Occipital lobe (tissue), 2 donors: Measurements from ENCODE around the gene S100A2. TPM values are rescaled to one million over a fixed set of nuclear protein-coding genes. Genes with fewer than 3 reads are reported as not detected.
"Not testable (repeated sequence)": the region's sequence is repeated elsewhere in the genome, so short reads cannot be mapped to it uniquely, and the experiment has no call there.

Source experiments
- DNase-seq: peaks from one replicate; lab custom pipeline; 2025; lab: John Stamatoyannopoulos, UW
- total RNA-seq: library from RNA; depleted of rRNA; stranded (reverse); fragments of >200 nt; gene quantifications from one replicate; pipeline ENCODE4 v1.2.3, GENCODE V29; 2014

Gene S100A2
- total RNA-seq, 1 donor from 2014 or later = not detected

DNA sequence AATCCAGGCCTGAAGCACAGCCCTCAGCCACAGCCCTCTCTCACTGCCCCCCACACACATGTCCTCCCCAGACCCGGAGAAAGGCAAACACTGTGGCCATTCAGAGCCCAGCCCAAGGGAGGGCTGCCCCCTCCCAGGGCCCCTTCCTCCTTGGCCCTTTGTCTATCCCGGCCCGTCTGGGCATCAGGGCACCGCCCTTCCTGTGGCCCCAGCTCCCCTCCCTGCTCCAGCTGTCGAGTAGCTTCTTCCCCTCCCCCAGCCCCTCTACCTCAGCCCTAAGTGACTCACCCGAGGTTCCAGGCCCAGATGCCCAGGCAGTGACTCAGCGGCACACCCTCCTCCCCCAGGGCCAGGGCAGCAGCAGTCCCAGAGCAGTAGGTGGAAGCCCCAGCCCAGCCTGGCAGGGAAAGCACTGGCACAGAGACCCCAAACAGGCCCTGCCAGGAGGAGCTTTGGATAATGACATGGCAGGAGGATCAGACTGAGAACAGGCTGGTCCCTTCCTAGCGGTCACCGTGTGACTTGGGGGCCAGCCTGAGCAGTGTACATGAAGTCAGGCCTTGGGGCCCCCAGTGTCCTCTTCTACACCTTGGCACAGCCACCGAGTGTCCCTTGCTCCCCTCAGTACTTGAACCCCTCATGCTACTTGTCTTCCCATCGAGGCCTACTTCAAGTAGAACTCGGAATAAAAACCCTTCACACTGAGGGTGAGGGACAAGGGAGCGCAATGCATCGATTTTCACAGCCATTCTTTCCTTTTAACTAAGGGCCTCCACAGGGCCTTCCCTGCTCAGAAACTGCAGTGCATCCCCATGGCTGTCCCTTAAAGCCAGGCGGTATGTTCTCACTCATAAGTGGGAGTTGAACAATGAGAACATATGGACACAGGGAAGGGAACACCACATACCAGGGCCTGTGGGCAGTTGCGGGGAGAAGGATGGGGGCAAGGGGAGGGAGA lies 1.0 kb upstream of the S100A2 start:
- peak; percentile 73 for DNase-seq

DNA sequence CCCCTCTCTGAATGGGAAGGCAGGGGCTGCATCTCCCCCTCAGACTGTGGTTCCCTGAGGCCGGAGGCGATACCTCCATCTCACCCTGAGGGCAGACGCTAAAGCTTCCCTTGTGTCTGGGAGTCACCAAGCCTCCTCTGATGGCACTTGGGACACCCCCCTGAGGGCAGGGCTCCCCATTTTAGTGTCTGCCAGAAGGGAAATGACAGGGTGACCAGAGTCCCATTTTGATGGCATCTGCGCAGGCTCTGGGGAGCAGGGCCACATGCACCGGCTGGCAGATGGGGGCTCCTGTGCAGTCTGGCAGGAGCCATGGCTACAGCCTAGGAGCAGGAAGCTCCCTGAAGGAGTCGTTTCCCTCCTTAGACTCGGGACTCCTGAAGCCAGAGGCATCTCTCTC lies 1.7 kb downstream of the S100A2 start:
- DNase-seq = no peak

DNA sequence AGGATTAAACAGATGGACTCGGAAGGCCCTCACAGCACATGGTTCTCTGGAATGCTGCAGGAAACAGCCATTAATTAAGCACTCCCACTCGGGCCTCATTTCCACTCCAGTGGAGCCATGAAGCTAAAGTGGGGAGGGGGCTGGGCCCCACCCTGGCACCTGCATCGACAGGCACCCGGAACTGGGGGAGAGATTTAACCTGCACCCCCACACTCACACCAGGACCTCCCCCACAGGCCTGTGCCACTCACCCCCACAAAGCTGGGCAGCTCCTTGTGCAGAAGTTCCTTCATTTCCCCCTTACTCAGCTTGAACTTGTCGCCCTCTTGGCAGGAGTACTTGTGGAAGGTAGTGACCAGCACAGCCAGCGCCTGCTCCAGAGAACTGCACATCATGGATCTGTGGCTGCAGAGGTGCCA lies 2.2 kb downstream of the S100A2 start:
- DNase-seq = no peak

DNA sequence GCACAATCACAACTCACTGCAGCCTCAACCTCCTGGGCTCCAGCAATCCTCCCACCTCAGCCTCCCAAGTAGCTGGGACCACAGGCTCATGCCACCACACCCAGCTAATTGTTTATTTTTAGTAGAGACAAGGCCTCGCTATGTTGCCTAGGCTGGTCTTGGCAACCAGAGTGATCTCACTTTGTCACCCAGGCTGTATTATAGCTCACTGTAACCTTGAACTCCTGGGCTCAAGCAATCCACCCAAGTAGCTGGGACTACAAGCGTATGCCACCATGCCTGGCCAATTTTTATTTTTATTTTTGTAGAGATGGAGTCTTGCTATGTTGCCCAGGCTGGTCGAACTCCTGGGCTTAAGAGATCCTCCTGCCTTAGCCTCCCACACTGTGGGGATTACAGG lies 3.6 kb downstream of the S100A2 start:
- not testable (repeated sequence) for DNase-seq

DNA sequence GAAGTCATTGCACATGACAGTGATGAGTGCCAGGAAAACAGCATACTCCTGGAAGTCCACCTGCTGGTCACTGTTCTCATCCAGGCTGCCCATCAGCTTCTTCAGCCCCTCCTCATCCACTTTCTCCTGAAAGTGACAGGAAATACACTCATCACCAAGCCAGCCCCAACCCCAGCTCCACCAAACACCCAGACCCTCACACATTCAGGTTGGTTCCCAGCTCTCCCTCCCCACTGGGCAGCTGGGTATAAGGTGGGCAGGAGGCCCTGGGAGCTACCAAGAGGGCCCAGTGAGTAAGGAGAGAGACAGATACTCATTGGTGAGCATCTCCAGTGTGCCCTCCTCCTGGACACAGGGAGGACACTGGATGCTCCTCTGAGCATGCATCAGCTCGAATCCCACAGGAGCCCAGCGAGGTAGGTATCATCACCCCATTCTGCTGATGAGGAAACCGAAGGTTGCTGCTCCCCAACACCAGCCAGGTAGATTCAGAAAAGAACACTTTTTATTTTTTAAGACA lies 4.1 kb downstream of the S100A2 start:
- DNase-seq = no peak

DNA sequence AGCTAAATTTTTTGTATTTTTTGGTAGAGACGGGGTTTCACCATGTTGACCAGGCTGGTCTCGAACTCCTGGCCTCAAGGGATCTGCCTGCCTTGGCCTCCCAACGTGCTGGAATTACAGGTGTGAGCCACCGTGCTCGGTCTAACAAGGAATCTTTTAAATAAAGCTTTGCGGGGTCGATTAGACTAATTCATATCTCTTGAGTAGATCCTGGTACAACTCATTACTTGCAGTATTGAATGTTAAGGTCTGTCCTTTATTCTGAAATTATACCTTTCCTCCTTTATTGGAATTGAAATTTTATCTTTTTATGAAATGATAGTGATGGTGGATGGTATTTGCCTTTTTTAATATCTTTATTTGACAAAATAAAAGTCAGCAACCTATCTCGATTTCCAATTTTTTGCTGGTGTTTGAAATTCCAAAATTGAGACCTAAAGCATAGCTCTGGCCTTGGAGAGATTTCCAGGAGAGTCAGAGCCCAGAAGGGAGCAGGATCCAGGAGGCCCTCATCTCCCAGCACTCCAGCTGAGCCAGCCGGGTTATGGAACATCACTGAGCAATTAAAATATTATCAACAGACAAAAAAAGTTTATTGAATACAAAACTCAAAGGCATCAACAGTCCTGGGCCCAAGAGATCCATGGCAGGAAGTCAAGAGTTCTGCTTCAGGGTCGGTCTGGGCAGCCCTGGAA lies 4.7 kb downstream of the S100A2 start:
- DNase-seq = no peak

DNA sequence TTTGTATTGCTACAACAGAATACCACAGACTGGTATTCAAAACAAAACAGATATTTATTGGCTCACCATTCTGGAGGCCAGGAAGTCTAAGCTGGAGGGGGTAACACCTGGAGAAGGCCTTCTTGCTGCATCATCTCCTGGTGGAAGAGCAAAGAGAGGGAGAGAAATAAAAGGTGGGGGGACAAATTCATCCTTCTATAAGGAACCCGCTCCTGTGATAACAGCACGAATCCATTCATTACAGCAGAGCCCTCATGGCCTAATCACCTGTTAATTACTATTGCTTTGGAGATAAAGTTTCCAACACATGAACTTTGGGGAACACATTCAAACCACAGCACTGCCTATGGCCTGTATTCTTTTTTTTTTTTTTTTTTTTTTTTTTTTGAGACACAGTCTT lies 5.4 kb downstream of the S100A2 start:
- DNase-seq = no peak

DNA sequence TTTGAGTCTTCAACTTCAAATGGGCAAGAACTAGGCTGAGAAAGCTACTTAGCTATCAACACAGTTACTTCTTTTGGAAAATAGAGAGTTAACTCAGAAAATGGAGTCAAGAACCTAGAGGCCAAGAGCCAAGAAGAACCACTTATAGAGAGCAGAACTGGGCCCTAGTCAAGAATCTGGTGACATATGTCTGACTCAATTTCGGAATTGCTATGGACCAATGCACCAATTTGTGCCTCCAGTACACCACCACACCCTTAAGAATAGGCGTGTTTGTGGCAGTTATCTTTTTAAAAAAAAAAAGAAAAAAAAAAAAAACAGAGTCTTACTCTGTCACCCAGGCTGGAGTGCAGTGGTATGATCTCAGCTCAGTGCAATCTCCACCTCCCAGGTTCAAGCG lies 7.8 kb downstream of the S100A2 start:
- no peak for DNase-seq

DNA sequence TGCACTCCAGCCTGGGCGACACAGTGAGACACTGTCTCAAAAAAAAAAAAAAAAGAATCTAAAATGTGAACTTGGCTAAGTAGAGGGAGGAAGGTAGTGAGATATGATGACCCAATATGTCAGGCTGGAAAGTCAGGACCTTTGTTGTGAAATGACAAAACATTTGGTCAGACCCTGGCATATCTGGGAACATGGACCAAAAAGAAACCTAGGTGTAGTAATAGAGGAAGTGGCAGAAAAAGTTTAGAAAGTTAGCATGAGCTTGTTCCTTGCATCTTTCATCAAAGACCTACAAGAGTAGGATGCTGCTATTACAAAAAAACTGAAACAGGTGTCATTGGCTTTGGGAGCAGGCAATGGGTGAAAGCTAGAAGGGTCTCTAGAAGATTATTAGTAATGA lies 9.3 kb downstream of the S100A2 start:
- no peak for DNase-seq

DNA sequence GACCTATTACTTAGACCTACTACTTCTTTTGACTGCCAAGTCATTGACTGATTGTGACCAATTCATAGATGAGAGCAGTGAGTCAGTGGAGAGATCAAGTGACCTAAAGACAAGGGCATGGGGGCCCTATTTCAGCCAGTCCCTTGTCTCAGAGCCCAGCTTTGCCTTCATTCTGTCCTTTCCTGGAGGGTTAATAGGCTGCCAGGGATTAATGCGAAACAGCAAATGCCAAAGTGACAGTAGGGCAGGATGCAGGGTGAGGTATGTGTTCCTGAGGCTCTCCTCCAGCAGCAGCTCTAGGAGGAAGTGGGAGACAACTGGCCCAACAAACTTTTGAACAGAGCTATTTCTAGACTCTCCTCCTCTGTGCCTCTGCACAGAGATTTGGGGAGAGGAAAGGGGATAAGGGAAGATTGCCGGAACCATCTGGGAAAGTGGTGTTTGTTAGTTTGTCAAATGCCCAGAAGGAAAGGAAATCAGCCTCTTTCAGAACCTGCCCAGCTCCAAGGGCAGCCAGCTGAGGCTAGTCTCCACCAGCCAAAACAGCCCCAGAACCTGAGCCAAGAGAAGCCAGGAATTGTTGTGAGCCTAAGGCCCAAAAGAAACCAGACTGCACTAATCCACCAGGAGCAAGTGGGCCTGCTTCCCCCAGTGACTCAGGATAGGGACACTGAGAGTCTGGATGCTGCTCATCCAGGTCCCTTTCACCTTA lies 11.7 kb downstream of the S100A2 start:
- no peak for DNase-seq

DNA sequence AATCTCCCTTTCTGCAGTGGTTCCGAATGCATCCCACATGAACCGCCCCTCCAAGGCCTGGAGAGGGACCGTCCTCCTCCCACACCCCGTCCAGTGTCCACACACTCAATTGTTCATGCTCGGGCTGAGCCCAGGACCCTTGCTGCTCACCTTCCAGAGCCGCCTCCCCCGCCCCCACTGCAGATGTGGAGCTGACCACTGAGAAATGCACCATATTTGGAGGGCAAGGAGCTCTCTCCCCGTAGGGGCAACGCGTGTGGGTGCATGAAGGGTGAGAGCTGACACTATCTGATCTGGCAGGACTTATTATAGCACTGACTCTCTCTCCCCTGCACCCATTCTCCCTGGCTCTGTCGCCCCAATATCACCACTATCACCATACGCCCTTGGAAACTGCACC lies 12.5 kb downstream of the S100A2 start:
- no peak for DNase-seq

DNA sequence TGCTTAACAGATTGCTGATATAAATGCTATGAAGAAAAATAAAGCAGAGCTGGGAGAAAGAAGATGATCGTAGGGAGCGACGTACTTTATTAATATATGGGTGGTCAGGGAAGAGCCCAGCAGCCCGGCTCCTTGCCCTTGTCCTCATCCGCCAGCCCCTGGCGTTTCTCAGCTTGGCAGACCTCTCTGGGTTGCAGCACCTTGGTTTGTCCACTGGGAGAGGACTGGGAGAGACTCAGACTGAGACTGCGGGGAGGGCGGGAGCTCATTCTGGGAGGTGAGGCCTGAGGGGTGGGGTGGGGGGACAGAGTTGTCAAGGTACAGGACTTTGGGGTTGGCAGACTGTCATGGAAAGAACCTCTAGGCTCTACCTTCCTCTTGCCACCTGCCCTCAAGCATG lies 13.3 kb downstream of the S100A2 start:
- no peak for DNase-seq

DNA sequence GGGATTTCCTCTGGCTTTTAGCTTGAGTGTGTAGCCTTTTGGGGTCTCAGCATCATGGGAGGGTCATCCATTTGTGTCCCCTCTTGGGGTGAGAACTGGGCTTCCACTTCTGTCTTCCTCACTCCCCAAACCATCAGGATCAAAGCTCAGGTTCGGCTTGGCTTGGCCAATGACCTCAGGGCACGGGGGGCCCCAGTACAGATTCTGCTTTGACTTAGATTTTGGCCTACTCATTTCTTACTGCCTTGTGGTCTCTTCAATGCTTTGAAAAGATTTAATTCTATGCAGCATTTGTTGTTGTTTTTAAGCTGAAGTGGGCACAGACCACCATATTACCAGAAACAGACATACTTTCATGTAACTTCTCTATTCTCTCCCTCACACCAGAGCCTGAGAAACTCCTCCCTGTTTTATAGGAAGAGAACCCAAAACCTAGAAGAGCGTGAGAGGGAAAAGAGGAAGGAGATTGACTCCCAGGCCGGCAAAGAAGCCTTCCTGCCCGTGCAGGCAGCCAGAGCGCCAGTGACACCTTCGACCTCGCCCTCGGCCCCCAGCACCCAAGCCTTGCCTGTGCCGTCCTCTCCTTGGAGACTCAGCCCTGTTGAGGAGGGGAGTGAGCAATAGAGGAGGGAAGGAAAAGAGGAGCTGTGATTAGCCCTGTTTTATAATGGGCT lies 14.7 kb downstream of the S100A2 start:
- no peak for DNase-seq

DNA sequence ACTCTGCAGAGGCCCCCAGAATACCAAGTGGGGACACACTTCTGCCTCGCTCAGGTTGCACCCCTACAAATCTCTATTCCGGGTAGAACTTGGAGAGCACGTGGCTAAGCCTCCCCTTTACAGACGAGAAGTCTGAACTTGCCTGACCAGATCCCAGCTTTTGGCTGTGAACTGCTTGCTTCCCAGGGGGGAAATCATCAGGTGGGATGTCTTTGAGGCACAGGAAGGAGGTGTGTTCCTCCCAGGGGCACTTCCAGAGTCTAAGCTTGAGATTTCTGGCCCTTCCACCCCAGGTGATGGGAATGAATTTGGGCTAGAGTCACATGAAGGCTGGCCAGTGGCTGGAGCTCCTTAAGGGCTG lies 15.3 kb downstream of the S100A2 start:
- DNase-seq = no peak

DNA sequence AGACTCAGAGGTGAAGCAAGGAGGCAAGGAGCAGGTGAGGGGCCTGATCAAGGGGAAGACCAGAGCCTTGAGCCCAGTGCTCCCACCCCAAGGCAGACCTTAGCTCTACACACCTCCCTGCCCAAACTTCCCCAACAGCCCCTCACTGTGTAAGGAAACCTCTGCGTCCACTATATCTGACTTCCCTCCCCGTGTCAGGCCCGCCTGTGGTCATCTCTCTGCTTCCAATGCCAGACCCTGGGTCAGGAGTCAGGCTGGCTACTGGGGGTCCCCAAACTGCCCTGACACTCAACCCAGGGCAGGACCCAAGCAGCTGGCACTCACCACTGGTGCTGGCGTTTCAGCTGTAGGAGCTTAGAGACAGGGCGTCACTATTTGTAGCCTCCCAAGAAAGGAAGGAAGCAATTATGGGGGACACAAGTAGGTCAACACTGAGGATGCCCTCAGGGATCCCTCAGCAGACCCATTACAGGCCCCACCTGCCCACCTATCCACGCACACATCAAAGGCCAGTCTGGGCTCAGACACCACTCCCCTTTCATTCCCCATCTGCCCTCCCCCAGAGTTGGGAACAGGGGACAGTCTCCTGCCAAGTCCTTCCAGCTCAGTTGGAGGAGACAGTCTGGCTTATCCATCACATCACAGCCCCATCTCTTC lies 15.8 kb downstream of the S100A2 start:
- DNase-seq = no peak

DNA sequence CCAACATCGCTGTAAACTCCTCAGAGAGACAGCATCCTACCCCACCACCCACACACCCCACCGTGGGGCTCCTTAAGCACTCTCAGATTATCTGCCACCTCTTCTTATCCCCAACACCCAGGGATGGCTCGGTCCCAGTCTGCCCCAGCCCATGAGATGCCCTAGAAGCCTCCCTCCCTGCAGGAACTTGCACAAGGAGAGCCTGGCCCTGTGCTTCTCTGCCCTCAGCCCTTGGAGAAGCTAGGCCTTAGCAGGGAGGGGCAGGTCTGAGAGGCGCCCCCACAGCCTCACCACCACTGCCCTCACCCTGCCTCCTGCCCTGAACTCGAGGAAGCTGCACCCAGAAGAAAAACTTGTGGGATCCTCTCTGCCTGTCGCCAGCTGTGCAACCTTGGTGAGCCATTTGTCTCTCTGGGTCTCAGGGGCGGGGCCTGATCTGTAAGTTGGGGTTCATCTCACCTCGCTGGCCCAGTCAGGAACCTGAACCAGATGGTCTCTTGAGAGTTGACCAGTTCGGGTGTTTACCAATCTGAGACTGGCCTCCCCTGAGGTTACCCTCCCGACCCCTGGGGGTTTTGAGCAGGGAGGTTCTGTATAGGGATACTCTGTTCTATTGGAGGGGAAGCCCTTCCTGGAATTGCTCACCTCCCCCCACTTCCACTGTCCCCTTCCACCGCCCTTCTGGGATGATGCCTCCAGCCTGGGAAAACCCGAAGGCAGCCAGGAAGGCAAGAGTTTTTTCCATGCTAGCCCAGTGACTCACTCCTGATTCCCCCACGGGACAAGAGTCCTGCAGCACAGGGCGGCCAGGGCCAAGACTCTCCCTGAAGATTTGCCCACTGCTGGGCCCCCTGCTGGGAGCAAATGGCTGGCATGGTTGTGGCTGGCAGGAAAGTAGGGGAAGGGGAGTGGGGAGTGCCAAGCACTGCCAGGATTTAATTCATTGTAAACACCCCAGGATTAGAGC lies 16.6 kb downstream of the S100A2 start, which contains the start of gene S100A3:
S100A3 (minus strand) TSS at position 537 of the 967 bp plus-strand sequence. CDS start 773 bp downstream, outside the sequence.
- no peak for DNase-seq

DNA sequence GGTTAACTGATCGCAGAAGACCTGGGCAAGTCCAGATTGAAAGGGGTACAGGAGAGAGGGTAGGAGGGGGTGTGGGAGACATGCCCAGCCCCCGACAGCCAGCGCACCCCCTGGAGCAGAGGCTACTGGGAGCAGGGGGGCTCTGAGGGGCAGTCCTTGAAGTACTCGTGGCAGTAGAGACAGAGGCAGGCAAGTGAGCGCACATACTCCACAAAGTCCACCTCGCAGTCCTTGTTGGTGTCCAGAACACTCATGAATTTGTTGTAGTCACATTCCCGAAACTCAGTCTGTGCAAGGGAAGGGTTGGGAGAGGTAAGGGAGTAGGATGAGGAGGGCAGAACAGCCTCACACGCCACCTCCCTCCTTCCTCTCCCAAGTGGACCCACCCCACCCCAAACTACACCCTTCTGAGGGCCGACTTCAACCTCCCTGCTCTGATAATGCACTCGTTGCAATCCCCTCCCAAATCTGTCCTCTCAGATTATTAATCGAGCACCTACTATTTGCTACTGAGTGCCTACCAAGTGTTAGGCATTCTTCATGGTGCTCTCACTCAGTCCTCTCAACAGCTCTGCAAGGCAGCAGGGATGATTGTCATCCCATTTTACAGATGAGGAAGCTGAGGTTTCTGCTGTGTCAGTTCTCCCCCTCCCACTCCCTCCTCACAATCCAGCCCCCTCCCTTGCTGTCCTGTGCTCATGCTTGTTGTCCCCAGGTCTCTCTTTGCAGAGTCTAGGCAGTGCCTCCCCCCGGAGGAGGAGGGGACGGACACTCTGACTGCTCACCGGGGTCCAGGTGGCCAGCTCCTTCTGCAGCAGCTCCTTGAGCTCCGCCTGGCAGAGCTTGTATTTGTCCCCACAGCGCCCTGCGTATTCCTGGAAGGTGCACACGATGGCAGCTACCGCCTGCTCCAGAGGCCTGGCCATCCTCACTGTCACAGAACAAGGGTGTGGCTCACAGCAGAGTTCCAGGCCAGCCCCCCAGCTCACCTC lies 17.8 kb downstream of the S100A2 start:
- DNase-seq = no peak
